ENCODE results near the gene NGB.

GRCh38 chr14:77257700-77258099 lies 13.3 kb downstream of the NGB start:
- TF ChIP-seq EZH2 (IDR thresholded peaks at IDR 0.05) (no peak), POLR2AphosphoS5 (IDR thresholded peaks at IDR 0.05; ENCODE audit: borderline replicate concordance, low read depth, low read length) (no peak)

Data from SK-N-MC (cell line).